Measurements from ENCODE around the gene ECE1. TPM values are rescaled to one million over a fixed set of nuclear protein-coding genes. Genes with fewer than 3 reads are reported as not detected.

The ECE1 gene
- total and polyA plus RNA-seq, 2 of the 4 experiments (the other 2 are of a cell fraction), result 61.8 to 124 TPM

- in situ Hi-C loops (cut with MboI; ENCODE audit: low sequenced_read_pairs), result no loop called here
- Histone ChIP-seq H3K4ac (ENCODE audit: low read depth, low read length) (peak overlapping the region; percentile 58), H3K56ac (ENCODE audit: extremely low read depth, insufficient read depth, low read length) (no peak overlapping the region), H3K9me1 (ENCODE audit: insufficient read depth, low read length) (peaks cover 44% of the 10 kb centered on the region), H2AK5ac (ENCODE audit: low read depth, low read length) (peak overlapping the region; percentile 71), H2BK20ac (ENCODE audit: low read depth, low read length) (peak overlapping the region; percentile 52), H3K18ac (ENCODE audit: low read depth, low read length) (no peak overlapping the region), H4K5ac (ENCODE audit: low read depth, low read length) (no peak overlapping the region), H2BK15ac (ENCODE audit: low read depth, low read length) (0 out of 3 replicates have a peak overlapping the region, but pooled peaks have one; percentile 8), H4K8ac (ENCODE audit: low read depth in 2 of 2, low read length in 2 of 2) (peak overlapping the region in 1 of 2 experiments; percentile 27; a peak in 1 of 4 replicates), H3K79me1 (ENCODE audit: low read depth in 1 of 2, low read length in 2 of 2) (peaks cover 27 to 86% of the 10 kb centered on the region in 2 experiments), H3K9me3 (ENCODE audit: control insufficient read depth, insufficient read depth, low read length) (no peaks in the 10 kb centered on the region), H3K4me2 (ENCODE audit: low read depth, low read length) (no peak overlapping the region), H3K4me3 (ENCODE audit: insufficient read depth, low read depth, low read length) (no peak overlapping the region), H4K91ac (ENCODE audit: insufficient read depth, low read depth, low read length) (peak overlapping the region; percentile 49), H3K14ac (replicated peaks; ENCODE audit: low read depth, low read length) (peak overlapping the region; percentile 54; the same call in 1 of the 2 replicates), H3K27me3 (ENCODE audit: control insufficient read depth, insufficient read depth, low read length) (no peaks in the 10 kb centered on the region), H2AFZ (replicated peaks; ENCODE audit: low read length, poor library complexity) (no peak overlapping the region), H3K4me1 (ENCODE audit: control insufficient read depth, insufficient read depth, low read length) (peaks cover 47% of the 10 kb centered on the region), H4K20me1 (ENCODE audit: insufficient read depth, low read length) (no peaks in the 10 kb centered on the region), H2AK9ac (replicated peaks; ENCODE audit: low read depth, low read length, poor library complexity) (peak overlapping the region; percentile 83), H3K23ac (ENCODE audit: low read depth, low read length) (no peak overlapping the region), H3K36me3 (ENCODE audit: control insufficient read depth, insufficient read depth, low read length) (peaks cover 36% of the 10 kb centered on the region), H3K9ac (ENCODE audit: low read depth, low read length) (no peak overlapping the region), H2BK120ac (ENCODE audit: low read depth, low read length) (peak overlapping the region; percentile 43), H2BK5ac (ENCODE audit: low read depth, low read length, poor library complexity, severe bottlenecking) (peak overlapping the region; percentile 40), H3K27ac (ENCODE audit: insufficient read depth, low read length) (peak overlapping the region; percentile 20; the same call in 1 of the 2 replicates)
- intact Hi-C loops (cut with micrococcal nuclease), result loop anchor here (2.0 to 10.0 kb wide), 2 partner anchors 71 to 311 kb away; no protein-coding TSS in a partner anchor
- ATAC-seq (ENCODE audit: low read depth) (no peak), DNase-seq (no peak)
- 40% methylated on average over 1 of the region's 11 CpGs; no CpG with 5 or more reads in 1 of the 2 experiments for WGBS, 2 experiments (ENCODE audit: extremely low coverage in 2 of 2, insufficient read length in 1 of 2)
- BruUV-seq (replicated peaks), result no TSS peak
- CTCF ChIA-PET, result interaction anchor here (1.3 kb wide), 1 partner anchor 12 kb away, joined by 3 read pairs; no protein-coding TSS in a partner anchor
- TF ChIP-seq RAD21 (IDR thresholded peaks at IDR 0.05; ENCODE audit: low read length) (no peak), RCOR1 (IDR thresholded peaks at IDR 0.05; ENCODE audit: insufficient replicate concordance, low read length) (no peak), MXI1 (IDR thresholded peaks at IDR 0.05; ENCODE audit: borderline replicate concordance, low read depth, low read length) (no peak), MAFK (IDR thresholded peaks at IDR 0.05; ENCODE audit: low read depth, low read length) (no peak), RFX5 (IDR thresholded peaks at IDR 0.05; ENCODE audit: low read depth, low read length) (no peak), FOS (IDR thresholded peaks at IDR 0.05; ENCODE audit: low read depth, low read length) (no peak), POLR2A (IDR thresholded peaks at IDR 0.05; ENCODE audit: low read depth, low read length) (no peak), NFE2L2 (IDR thresholded peaks at IDR 0.05; ENCODE audit: low read depth, low read length) (no peak), CTCF (conservative IDR thresholded peaks at IDR 0.05; ENCODE audit: low read depth, low read length) (no peak), CHD1 (IDR thresholded peaks at IDR 0.05; ENCODE audit: low read depth, low read length) (no peak), MAZ (IDR thresholded peaks at IDR 0.05; ENCODE audit: borderline replicate concordance, low read depth, low read length) (no peak), USF2 (IDR thresholded peaks at IDR 0.05; ENCODE audit: low read depth, low read length) (no peak), CEBPB (IDR thresholded peaks at IDR 0.05; ENCODE audit: low read depth, low read length) (no peak)
- POLR2A ChIA-PET (ENCODE audit: unreplicated experiment), result no interaction called here
- dilution Hi-C loops (cut with HindIII; ENCODE audit: low sequenced_read_pairs, unreplicated experiment), result no loop called here
Measured at GRCh38 chr1:21263653-21264225, 26.5 kb downstream of the ECE1 start.

Measured in IMR-90 (cell line).